NK-92 (cell line): ENCODE results near the gene BRAF.
"Not testable (repeated sequence)": the region's sequence is repeated elsewhere in the genome, so short reads cannot be mapped to it uniquely, and the experiment has no call there.

Experiments
- DNase-seq: peaks from one replicate; lab custom pipeline; 2025; ENCODE audit not compliant: unreplicated experiment; lab: John Stamatoyannopoulos, UW

The BRAF gene

DNA sequence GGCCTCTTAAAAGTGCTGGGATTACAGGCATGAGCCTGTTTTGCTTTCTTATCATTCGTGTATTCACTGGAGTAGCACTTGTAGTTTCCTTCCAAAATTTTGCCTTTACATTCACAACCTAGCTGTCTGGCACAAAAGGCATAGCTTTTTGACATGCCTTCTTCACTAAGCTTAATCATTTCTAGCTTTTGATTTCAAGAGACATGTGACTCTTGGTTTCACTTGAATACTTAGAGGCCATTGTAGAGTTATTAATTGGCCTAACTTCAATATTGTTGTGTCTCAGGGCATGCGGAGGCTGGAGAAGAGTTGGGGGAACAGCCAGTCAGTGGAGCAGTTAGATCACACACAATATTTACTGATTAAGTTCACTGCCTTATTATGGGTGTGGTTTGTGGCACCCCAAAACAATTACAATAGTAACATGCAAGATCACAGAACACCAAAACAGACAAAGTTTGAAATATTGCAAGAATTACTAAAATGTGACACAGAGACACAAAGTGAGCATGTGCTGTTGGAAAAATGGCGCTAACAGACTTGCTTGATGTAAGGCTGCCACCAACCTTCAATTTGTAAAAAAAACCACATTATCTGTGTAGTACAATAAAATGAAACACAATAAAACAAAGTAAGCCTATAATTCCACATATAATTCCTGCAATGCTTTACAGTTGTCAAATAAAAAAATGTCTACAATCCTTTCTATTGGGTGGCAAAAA, 43.1 kb downstream of the BRAF start:
- DNase-seq = no peak

DNA sequence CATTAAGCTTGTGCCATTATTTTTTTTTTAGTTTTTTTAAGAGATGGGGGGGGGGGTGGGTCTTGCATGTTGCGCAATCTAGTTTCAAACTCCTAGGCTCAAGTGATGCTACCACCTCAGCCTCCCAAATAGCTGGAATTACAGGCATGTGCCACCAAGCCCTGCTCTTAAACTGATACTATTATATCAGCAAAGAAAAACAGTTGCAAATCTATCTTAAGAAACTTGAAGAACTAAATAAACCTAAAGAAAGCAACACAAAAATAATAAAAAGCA, 47.5 kb downstream of the BRAF start:
- no peak for DNase-seq

DNA sequence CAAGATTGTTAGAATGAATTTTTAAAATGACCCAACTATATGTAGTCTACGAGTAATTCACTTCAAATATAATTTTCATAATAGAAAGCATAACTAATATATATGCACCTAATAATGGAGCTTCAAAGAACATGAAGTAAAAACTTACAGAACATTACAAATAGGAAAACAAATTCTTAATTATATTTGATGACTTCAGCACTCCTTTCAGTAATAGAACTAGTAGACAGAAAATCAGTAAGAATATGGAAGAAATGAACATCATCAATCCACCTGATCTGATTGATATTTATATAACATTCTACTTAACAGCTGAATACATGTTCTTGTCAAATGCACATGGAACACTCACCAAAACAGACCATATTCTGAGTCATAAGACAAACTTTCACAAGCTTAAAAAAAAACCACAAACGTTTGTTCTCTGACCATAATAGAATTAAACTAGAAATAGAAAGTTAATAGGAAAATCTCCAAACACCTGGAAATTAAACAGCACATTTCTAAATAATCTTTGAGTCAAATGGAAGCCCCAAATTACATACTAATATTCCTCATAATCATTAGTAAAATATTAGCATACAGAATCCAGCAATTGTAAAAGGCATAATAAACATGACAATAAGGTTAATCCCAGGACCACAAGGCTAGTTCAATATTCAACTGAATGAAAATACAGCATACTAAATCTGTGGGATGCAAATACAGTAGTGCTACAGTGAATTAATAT, 48.0 kb downstream of the BRAF start:
- no peak for DNase-seq

DNA sequence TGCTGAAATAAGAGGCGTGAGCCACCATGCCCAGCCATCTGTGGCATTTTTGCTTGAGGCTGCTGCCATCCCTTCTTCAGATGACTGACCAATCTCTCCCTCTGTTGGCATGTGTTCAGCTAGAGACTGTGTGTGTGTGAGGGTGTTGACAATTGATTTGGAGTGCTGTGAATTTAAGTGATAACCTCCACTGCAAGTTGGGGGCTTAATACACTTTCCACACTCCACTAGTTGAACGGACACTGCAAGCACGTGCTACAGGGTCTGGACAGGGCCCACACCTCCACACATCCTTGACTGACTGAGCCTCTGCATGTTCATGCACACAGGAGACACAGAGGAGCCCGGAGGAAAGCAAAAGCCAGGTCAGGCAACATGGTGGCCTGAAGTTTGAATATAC, 51.3 kb downstream of the BRAF start:
- DNase-seq = no peak

DNA sequence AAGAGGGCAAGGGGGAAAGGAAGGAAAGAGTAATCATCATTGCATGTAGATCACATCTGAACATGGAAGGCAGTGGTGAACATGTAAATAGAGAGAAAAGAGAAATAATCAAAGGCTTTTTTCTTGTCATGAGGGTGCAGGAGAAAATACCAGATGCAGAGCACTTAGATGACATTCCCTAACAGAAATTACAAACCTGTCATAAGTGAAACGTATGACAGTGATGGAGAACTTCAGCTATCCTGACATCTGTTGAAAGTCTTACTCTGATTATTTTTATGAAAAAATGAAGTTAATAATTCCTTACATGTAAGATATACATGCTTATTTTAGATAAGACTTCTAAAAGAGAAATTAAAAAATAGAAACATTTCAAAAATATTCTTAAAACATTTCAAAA, 54.7 kb downstream of the BRAF start:
- DNase-seq = no peak

DNA sequence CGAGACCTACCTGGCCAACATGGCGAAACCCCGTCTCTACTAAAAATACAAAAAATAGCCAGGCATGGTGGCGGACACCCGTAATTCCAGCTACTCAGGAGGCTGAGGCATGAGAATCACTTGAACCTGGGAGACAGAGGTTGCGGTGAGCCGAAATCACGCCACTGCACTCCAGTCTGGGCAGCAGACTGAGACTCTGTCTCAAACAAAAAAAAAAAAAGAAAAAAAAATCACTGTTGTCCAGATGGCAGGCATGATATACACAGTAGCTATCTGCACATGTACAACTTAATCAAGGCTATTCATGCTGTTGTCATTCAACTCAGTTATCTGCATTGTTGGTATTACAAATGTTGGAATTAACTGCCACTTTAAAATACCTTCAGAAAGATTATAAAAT, 55.3 kb downstream of the BRAF start:
- DNase-seq = no peak

DNA sequence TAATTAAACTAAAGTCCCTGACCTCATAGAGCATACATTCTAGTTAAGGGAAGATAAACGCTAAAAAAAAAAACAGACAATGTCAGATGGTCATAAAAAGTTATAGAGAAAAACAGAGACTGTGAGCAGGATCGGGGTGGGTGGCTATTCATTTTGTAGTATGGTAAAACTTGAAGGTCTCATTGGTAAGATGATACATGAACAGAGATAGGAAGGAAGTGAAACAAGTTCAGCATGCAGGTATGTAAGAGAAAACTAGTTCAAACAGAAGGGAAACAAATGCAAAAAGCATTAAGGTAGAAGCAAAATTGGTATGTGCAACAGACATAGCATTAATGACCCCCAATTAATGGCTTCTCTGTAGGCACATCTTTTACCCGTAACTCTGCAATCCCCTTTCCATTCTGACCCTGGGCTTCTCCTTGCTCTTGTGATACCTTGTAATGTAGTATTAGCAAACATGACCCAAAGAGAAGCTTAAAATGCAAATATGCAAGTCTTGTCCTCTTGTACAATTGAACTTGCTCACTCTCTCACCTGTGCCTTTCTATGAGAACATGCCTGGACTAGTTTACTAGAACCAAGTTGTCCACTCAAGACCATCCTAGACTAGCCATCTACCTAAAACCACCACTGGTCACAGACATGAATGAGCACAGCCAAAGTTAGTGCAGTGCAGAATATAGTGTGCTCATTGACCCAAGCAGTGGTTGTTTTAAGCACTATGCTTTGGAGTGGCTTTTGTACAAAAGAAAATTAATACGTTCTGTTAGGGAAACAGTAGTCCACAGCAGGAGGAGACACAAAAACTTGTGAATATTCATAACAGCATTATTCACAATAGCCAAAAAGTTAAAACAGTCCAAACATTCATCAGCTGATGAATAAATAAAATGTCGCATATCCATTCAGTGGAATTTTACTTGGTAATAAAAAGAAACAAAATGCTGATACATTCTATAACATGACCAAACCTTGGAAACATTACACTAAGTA, 57.0 kb downstream of the BRAF start:
- DNase-seq = no peak

DNA sequence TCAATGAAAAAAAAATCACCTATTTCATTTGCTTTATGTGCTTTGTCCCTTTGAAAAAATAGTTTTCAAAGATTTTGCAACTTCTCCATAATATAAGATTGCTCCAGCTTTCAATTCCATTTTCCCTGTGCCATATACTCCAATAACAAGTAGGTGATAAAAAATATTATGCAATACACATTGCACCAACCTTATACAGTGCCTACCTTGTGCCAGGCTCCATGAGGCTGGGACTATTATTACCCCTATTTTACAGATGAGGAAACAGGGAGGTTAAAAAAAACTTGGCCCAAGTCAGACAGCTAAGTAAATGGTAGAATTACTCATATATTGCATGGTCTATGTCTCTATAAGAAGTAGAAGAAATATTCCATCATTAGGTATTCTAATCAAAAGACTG, 57.8 kb downstream of the BRAF start:
- DNase-seq = no peak

DNA sequence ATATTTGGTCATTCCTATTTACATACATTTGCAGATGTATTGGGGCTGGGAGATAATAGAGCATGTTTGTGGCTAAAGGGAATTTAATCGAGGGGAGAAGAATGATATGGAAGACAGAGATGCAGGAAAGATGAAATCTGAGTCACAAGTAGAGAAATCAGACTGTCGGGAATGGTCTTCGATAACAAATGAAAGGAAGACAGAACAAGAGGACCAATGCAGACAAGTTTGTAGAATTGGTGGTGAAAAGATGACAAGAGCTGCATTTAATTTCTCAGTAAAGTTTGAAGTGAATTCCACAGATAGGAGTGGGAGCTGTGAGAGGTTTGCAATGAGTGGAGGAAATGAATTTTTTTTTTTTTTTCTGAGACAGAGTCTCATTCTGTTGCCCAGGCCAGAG, 60.0 kb downstream of the BRAF start:
- DNase-seq = no peak

DNA sequence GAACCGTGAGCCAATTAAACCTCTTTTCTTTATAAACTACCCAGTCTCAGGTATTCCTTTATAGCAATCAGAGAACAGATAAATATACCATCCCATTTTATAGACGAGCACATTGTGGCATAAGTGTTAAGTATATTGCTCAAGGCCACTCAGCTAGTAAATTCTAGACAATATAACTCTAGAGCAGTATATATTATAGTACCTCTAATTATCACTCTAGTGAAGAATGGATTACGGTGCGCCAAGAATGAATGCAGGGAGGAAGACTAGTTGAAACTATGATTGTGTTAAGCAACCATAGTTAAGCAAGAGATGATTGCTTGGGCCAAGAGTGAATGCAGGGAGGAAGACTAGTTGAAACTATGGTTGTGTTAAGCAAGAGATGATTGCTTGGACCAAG, 60.9 kb downstream of the BRAF start:
- DNase-seq = no peak

DNA sequence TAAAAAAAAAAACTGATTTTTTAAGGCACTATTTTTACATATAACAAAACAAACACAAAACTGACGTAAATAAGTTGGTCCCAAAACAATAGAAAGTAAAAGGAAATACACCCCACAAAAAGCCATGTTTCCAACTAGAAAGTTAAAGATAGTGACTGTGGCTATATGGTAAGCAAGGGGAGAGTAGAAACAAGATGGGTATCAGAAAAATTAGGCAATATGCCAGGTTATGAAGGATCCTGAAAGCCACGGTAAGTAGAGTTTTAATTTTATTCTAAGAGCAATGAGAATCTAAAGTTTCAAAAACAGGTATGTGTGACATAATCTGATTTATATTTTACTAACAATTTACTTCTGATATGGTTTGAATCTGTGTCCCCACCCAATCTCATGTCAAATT, 61.5 kb downstream of the BRAF start:
- no peak for DNase-seq

DNA sequence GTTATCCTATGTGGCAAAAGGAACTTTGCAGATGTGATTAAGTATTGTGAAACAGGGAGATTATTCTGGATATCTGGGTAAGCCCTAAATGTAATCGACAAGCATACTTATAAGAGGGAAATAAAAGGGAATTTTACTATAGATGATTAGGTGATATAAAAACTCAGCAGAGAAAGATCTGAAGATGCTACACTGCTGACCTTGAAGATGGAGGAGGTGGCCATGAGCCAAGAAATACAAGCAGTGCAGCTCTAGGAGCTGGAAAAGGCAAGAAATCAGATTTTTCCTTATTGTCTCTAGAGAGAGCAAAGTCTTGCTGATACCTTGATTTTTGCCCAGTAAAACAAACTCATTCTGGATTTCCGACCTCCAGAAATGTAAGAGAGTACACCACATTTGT, 67.7 kb downstream of the BRAF start:
- DNase-seq = no peak

DNA sequence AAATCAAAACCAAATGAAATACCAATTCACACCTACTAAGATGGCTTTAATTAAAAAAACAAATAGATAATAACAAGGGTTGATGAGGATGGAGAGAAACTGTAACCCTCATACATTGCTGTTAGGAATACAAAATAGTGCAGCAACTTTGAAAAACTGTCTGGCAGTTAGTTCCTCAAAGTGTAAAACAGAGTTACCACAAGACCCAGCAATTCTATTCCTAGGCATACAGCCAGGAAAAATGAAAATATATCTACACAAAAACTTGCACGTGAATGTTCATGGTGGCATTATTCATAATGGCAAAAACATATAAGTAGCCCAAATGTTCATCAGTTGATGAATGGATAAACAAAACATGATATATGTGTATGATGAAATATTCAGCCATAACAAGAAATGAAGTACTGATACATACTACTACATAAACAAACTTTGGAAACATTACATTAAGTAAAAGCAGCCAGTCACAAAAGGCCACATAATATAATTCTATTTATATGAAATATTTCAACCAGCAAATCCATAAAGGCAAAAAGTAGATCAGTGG, 83.5 kb downstream of the BRAF start:
- DNase-seq = no peak

DNA sequence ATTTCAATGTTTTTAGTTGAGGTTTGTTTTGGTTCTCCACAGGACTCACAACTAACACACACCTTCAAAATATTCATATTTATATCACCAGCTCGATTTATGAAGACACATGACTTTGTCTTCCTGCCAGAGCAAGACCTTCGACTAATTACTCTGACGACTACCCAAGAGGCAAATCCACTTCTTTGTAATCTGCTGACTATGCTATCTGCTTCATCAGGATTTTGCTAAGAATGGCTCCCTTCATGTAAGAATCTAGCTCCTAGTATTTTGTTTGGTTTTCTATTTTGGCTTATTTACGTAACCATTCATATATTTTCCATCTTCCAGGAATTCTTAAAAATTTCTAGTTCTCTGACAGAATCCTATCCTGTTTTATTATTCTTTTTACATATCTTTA, 93.0 kb downstream of the BRAF start:
- DNase-seq = no peak

DNA sequence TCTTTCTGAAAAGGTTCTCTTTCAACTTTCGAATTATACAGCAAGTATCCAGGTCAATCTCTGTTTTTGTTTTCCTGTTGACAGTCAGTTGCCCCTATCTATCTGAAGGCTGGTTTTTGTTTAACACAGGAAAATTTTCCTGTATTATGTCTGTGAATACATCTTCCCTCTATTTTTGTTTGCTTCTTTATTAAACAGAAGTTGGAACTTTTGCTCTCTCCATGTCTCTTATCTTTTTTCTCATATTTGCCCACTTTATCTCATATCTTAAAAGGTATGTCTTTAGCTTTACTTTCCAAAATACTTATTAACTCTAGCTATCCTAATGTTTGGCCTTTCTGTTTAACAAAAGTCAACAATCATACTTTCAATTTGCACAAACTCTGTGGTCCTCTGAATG, 95.0 kb downstream of the BRAF start:
- DNase-seq = no peak

DNA sequence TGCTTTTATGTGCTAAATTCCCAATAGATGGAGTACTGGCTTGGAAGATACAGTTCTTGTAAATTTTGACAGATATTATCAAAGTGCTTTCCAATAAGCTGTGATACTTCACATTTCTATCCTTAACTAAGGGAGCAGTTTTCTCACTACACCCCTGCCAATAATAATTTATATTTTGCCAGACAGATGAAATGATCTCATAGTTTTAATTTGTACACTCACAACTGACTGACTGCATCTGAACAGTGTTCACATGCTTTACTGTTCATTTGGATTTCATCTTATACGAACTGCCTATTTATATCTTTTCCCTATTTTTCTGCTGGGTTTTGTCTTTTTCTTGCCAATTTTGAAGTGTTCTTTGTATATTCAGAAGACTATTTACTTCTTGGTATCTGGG, 96.0 kb downstream of the BRAF start:
- DNase-seq = no peak

DNA sequence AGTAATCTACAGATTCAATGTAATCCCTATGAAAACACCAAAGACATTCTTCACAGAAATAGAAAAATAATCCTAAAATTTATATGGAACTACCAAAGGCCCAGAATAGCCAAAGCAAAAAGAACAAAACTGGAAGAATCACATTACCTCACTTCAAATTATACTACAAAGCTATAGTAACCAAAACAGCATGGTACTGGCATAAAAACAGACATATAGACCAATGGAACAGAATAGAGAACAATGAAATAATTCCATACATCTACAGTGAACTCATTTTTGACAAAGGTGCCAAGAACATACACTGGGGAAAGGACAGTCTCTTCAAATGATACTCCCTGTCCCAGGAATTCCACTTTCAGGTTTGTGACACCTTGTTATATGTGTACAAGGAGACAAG, 107.3 kb downstream of the BRAF start:
- not testable (repeated sequence) for DNase-seq

DNA sequence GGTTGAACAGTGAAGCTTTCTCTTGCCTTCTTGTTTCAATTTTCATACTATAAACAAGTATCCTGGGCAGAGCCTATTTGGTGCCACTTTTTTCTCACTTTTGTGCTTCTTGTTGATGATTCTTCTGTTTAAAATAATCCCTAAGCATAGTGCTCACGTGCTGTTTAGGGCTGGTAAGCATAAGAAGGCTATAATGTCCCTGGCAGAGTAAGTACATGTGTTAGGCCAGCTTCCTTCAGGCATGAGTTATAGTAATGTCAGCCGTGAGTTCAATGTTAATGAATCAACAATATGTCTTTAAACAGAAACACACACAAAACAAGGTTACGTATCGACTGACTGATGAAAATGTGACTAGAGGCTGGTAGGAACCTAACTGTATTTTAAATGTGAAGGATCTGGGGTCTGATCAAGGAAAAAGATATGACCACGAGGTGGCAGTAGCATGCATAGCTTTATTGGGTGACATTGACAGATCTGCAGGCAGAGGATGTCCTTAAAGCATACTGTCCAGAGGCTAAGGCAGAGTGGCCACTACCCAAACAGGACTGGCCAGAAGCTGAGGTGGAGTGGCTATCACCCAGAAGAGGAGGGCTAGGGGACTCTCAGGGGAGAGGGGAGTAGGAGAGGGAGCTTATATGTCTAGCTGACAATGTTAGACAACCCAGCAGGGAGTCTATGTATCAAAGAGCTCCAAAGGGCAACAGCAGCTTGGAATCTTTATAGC, 113.7 kb downstream of the BRAF start:
- no peak for DNase-seq

DNA sequence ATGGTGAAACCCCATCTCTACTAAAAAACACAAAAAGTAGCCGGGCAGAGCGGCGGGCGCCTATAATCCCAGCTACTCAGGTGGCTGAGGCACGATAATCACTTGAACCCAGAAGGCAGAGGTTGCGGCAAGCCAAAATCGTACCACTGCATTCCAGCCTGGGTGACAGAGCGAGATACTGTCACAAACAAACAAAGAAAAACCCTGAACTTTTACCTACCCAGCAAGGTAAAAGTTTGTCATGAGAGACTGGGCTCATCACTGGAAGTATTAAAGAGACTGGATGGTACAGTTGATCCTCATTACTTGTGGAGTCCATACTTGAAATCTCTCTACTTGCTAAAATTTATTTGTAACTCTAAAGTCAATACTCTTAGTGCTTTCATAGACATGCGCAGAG, 114.3 kb downstream of the BRAF start:
- no peak for DNase-seq

DNA sequence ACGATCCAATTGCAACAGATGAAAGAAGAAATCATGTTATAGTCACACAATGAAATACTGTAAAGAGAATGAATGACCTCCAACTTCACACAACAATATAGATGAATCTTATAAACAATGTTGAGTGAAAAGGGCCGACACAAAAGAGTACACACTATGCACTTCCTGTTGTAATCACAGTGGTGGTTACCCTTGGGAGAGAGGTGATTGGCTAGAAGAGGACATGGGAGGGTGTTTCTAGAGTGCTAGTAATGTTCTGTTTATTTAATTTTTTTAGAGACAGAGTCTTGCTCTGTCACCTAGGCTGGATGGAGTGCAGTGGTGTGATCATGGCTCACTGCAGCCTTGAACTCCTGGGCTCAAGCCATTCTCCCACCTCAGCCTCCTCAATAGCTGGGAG, 145.8 kb downstream of the BRAF start:
- DNase-seq = no peak

DNA sequence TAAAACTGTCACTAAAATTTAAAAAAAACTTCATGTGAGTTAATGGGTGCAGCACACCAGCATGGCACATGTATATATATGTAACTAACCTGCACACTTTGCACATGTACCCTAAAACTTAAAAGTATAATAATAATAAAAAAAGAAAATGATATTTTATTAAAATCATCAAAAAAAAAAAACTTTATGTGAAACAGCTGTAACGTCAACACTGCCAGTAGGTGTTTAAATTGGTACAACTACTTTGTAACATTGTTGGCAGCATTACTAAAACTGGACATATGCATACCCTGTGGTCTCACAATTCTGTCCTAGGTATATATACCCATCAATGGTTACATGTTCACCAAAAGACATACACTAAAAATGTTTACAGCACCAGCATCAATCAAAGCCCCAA, 146.2 kb downstream of the BRAF start:
- DNase-seq = no peak
